GM13977 (cell line): ENCODE results near the gene COL26A1.

Source experiments
- DNase-seq: peaks from one replicate; pipeline ENCODE4 v3.0.0; 2012; ENCODE audit warnings: low spot score
- CTCF ChIP-seq: IDR thresholded peaks from 2 replicates; pipeline ENCODE4 v1.5.1; 2012; ENCODE audit warnings: mild to moderate bottlenecking, control low read depth; ENCODE audit not compliant: insufficient read depth; ENCODE audit errors: extremely low read depth, missing control alignments
- in situ Hi-C: fragments of 300-500 bp; cut with MboI; formaldehyde crosslinking; loops from one replicate; pipeline ENCODE4 v1.12.0; 2022; ENCODE audit warnings: low sequenced_read_pairs, low pct_unique_long_range_greater_than_20kb, mixed read lengths, inconsistent platforms; ENCODE audit not compliant: unreplicated experiment

Gene COL26A1

DNA sequence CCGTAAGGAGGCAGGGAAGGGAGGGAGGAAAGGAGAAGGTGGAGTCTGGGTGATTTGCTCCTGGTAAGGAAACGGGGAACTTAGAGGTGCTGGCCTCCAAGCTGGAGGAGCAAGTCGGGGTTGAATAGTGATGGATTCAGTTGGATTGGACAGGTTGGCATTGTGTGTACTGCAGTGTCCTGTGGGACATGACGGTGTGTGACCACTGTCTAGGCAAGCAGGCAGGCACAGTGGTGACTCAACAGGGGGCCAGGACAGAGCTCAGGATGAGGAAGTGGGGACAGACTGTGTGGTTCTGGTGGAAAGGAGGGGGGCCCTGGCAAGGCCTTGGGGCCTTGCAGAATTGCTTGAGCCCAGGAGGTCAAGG, 48.8 kb downstream of the COL26A1 start:
- DNase-seq = no peak
- no peak for TF ChIP-seq CTCF
- in situ Hi-C loops = no loop called here

- TF ChIP-seq CTCF = no peak
- DNase-seq = no peak
- in situ Hi-C loops = no loop called here
These were observed 50.3 kb downstream of the COL26A1 start for GRCh38 chr7:101412976-101413375.

GRCh38 chr7:101418694-101419093, 56.0 kb downstream of the COL26A1 start:
- no peak for TF ChIP-seq CTCF
- in situ Hi-C loops = no loop called here
- DNase-seq = no peak

- in situ Hi-C loops = no loop called here
- no peak for TF ChIP-seq CTCF
- DNase-seq = no peak
These were observed 57.2 kb downstream of the COL26A1 start for GRCh38 chr7:101419831-101420230.

DNA sequence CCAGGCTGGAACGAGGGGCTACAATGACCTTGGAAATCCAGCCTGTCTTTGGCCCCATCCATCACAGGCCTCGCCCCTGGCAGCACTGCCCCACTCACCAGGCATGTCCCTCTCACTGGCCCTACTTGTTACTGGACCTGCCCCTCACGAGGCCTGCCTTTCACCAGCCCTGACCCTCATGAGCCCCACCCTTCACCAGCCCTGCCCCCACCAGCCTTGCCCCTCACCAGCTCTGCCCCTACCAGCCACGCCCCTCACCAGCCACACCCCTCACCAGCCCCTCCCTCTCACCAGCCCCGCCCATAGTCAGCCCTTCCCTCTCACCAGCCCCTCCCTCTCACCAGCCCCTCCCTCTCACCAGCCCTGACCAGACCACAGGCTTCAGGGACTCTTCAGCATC, 57.8 kb downstream of the COL26A1 start:
- in situ Hi-C loops = no loop called here
- DNase-seq = no peak
- TF ChIP-seq CTCF = no peak

GRCh38 chr7:101422356-101423195, 59.9 kb downstream of the COL26A1 start:
- no peak for TF ChIP-seq CTCF
- in situ Hi-C loops = no loop called here
- no peak for DNase-seq
